ENCODE data around the gene ZNF672. TPM values are rescaled to one million over a fixed set of nuclear protein-coding genes. Genes with fewer than 3 reads are reported as not detected.
"Not testable (repeated sequence)": the region's sequence is repeated elsewhere in the genome, so short reads cannot be mapped to it uniquely, and the experiment has no call there.

ZNF672 gene
- 10 to 100 TPM; 35.8 to 37.2 TPM for total RNA-seq
- 10 to 100 TPM; 17.9 to 25.6 (median 19.6) TPM for polyA plus RNA-seq
- total RNA-seq: 30.0 to 45.0 (median 41.9) reads per million in 6 experiments

DNA sequence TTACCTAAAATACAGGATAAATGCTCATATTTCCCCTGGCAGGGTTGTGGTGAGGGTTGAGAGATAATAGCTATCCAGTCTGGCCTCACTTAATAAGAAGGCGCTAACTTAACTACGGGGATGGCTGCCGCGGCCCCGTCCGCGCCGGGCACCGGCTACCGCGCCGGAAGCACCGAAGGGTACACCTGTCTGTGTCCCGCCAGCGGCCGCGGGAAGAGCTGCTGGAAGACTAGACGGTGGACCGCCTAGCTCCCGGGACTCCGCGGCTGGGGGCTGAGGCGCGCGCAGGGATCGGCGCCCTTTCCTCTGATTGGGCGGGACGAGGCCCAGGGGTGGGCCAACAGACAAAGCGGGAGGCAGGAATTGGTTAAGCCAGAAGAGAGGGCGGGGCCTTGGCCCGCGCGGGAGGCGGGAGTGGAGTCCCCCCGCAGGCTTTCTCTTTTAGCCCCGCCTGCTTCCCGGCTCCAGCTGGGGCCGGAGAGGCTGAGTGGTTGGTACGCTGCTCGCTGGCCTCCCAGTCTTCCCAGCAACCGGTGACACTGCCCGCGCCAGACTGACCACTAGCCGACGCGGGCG is at the start of gene ZNF672:
ZNF672 (plus strand) TSS at position 444 of the 576 bp plus-strand sequence. CDS start 9,051 bp downstream, outside the sequence.
- Mint-ChIP-seq H3K4me3 (peak within 1 kb of the TSS in 2 of 10 donors; percentile 92 to 95), H3K27ac (peak within 1 kb of the TSS in 6 of 10 donors; percentile 94 to 99 (median 98)), H3K4me1 (peaks cover 12 to 32% (median 30%) of the 10 kb centered on the region in 4 donors), H3K27me3 (peaks cover 0 to 7% (median 2%) of the 10 kb centered on the region in 5 donors), H3K36me3 (peaks cover 0 to 6% (median 0%) of the 10 kb centered on the region in 3 donors), H3K9me3 (no peaks in the 10 kb centered on the region)
- ATAC-seq: peak; percentile 82 to 85
- peak; percentile 88 to 96 (median 92) for DNase-seq
- POLR2A ChIA-PET: interaction anchor here (0.9 to 5.5 kb wide), 8 partner anchors 11 to 68 kb away, joined by 3 to 141 read pairs (median 12); partner anchors contain the start of genes PGBD2, SH3BP5L and ZNF692

DNA sequence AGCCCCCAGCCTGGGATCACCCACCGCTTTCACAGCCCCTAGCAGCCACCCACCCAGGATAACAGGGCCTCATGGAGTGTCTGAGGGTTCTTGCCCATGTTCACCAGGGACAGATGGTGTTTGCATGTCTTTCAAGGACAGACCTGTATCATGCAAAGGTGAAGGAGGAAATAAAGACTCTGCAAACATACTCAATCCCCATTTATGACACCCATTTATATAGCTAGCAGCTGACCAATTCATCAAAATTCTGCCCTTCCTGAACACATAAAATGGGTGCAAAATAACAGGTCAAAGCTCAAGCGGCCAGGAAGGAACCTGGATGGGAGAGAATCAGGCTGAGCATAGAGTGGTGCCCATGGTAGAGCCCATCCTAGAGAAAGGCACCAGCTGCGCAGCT is 49.7 kb upstream of the ZNF672 start:
- Mint-ChIP-seq H3K4me1 (peaks cover 0 to 32% (median 1%) of the 10 kb centered on the region in 4 donors), H3K27ac (no peak overlapping the region), H3K27me3 (peaks cover 0 to 8% (median 5%) of the 10 kb centered on the region in 5 donors), H3K36me3 (no peaks in the 10 kb centered on the region), H3K4me3 (no peak overlapping the region), H3K9me3 (peaks cover 0 to 11% (median 3%) of the 10 kb centered on the region in 9 donors)
- POLR2A ChIA-PET: interaction anchor here (1.2 kb wide), 1 partner anchor 11 kb away, joined by 3 read pairs; no protein-coding TSS in a partner anchor
- DNase-seq: no peak
- no peak for ATAC-seq

GRCh38 chr1:248789337-248789736 is 48.7 kb upstream of the ZNF672 start:
- POLR2A ChIA-PET: interaction anchor here (1.2 kb wide), 1 partner anchor 10 kb away, joined by 3 read pairs; no protein-coding TSS in a partner anchor
- Mint-ChIP-seq H3K4me1 (peaks cover 0 to 35% (median 1%) of the 10 kb centered on the region in 4 donors), H3K9me3 (peaks cover 3 to 21% (median 9%) of the 10 kb centered on the region in 9 donors)
- not testable (repeated sequence) for H3K27me3 Mint-ChIP-seq, H3K36me3 Mint-ChIP-seq, DNase-seq, ATAC-seq, H3K27ac Mint-ChIP-seq, H3K4me3 Mint-ChIP-seq

DNA sequence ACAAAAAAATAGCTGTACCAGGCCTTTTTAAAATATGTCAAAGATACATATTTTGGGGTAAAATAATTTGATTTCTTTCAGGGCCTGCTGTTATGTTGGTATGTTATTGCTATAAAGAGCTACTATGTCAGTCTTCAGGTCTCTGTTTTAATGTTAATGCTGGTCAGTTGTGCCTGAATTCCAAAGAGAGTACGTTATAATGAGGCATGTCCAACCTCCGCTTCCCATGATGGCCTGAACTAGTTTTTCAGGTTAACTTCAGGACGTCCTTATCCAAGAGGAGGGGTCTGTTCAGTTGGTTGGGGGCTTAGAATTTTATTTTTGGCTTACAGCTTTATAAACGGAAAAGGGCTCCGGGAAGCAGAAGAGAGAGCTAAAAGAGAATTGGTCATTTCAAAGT is 47.6 kb upstream of the ZNF672 start:
- Mint-ChIP-seq H3K27me3 (peaks cover 0 to 5% (median 0%) of the 10 kb centered on the region in 5 donors), H3K4me1 (peaks cover 0 to 32% (median 1%) of the 10 kb centered on the region in 4 donors), H3K9me3 (peaks cover 3 to 31% (median 20%) of the 10 kb centered on the region in 9 donors), H3K27ac (no peak overlapping the region), H3K4me3 (no peak overlapping the region), H3K36me3 (peaks cover 0 to 14% (median 0%) of the 10 kb centered on the region in 3 donors)
- ATAC-seq (no peak), DNase-seq (no peak)
- POLR2A ChIA-PET: no interaction called here

DNA sequence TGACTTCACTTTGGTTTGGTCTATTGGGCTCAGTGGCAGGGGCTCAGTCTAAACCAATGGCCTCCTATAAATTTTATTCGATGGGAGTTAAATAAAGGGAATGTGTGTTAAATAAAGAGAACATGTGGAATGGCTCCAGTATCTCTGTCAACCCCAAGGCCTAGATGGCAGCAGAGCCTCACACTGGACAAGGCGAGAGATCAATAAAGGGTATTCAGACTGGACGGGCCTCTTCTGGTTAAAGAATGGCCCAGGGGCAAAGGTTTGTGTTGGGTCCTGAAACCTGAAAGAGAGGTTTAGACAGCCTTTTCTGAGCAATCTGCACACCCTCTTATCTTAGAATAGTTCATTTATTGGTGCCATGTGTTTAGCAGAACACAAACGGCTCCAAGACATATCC is 47.0 kb upstream of the ZNF672 start:
- POLR2A ChIA-PET: no interaction called here
- Mint-ChIP-seq H3K4me3 (no peak overlapping the region), H3K4me1 (peaks cover 0 to 27% (median 1%) of the 10 kb centered on the region in 4 donors), H3K9me3 (peaks cover 3 to 37% (median 20%) of the 10 kb centered on the region in 9 donors), H3K36me3 (peaks cover 0 to 14% (median 0%) of the 10 kb centered on the region in 3 donors), H3K27me3 (peaks cover 0 to 5% (median under 1%) of the 10 kb centered on the region in 5 donors), H3K27ac (no peak overlapping the region)
- ATAC-seq (no peak), DNase-seq (no peak)

DNA sequence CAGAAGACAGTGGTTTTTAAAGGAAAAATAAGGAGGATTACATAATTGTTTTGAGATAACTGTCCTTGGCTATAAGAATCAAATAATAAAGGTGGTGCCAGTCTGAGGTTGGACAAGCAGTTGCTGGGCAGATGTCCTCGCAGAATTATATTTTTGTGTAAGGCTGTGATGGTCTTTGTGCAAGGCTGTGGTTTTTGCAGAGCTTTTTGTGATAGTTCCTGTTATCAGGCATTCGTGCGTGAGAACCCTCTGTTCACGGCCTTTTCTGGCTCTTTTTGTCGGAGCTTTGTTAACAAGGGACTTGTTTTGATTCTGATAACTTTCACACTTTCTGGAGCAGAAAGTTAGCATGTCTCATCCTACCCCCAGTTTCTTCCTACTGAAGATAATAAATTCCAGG is 45.7 kb upstream of the ZNF672 start:
- H3K4me3 Mint-ChIP-seq: no peak overlapping the region
- H3K27ac Mint-ChIP-seq: peak overlapping the region in 2 of 10 donors; percentile 17 to 22
- H3K9me3 Mint-ChIP-seq: peaks cover 3 to 48% (median 20%) of the 10 kb centered on the region in 9 donors
- peaks cover 0 to 8% (median 3%) of the 10 kb centered on the region in 5 donors for H3K27me3 Mint-ChIP-seq
- H3K36me3 Mint-ChIP-seq: peaks cover 0 to 20% (median 0%) of the 10 kb centered on the region in 3 donors
- POLR2A ChIA-PET: no interaction called here
- H3K4me1 Mint-ChIP-seq: peaks cover 0 to 20% (median 0%) of the 10 kb centered on the region in 4 donors
- no peak for ATAC-seq
- DNase-seq: no peak

DNA sequence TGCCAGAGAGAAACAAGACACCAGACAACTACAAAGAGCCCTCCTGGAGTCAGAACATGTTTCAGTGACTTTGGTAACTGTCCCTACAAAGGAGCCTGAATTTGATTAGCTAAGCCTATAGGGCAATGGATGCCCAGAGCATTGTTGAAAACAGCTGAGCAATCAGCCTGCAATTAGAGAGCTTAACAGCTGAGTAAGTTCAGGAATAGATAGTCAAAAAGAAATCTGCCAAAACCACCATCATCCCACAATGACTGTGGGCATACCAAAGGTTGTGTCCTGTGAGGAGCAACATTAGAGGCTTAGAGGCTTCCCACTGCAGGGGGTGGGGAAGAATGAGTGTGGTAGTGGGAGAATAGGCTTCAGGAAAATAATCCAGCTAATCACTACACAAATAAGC is 44.4 kb upstream of the ZNF672 start:
- H3K36me3 Mint-ChIP-seq: peaks cover 0 to 20% (median 0%) of the 10 kb centered on the region in 3 donors
- POLR2A ChIA-PET: no interaction called here
- H3K4me1 Mint-ChIP-seq: peaks cover 0 to 20% (median 0%) of the 10 kb centered on the region in 4 donors
- peaks cover 2 to 18% (median 7%) of the 10 kb centered on the region in 5 donors for H3K27me3 Mint-ChIP-seq
- DNase-seq: no peak
- H3K9me3 Mint-ChIP-seq: peaks cover 3 to 48% (median 20%) of the 10 kb centered on the region in 9 donors
- H3K27ac Mint-ChIP-seq: no peak overlapping the region
- no peak for ATAC-seq
- H3K4me3 Mint-ChIP-seq: no peak overlapping the region

DNA sequence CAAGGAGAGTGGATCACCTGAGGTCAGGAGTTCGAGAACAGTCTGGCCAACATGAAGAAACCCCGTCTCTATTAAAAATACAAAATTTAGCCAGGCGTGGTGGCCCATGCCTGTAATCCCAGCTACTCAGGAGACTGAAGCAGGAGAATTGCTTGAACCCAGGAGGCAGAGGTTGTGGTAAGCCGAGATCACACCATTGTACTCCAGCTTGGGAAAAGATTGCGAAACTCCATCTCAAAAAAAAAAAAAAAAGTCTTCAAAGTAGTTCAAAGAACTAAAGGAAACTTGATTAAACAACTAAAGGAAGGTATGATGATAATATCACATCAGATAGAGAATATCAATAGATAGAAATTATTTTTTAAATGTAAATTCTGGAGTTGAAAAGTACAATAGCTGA is 43.4 kb upstream of the ZNF672 start:
- peaks cover 3 to 48% (median 20%) of the 10 kb centered on the region in 9 donors for H3K9me3 Mint-ChIP-seq
- H3K27ac Mint-ChIP-seq, H3K4me3 Mint-ChIP-seq, DNase-seq, ATAC-seq, POLR2A ChIA-PET: not testable (repeated sequence)
- H3K36me3 Mint-ChIP-seq: peaks cover 0 to 20% (median 0%) of the 10 kb centered on the region in 3 donors
- peaks cover 3 to 26% (median 7%) of the 10 kb centered on the region in 5 donors for H3K27me3 Mint-ChIP-seq
- H3K4me1 Mint-ChIP-seq: peaks cover 0 to 20% (median 0%) of the 10 kb centered on the region in 4 donors

DNA sequence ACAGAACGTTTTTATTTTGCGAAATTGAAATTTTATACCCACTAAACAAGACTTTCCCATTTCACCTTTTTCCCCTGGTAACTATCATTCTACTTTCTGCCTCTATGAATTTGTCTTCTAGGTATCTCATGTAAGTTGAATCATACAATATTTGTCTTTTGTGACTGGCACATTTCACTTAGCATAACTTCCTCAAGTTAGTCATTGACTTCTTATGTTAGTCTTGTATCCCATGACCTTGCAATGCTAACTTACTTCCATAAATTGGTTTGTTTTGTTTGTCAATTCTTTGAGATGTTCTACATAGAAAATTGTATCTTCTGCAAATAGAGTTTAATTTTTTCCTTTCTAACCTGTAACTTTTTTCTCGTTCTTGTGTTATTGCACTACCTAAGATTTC is 39.2 kb upstream of the ZNF672 start:
- peaks cover 0 to 17% (median 0%) of the 10 kb centered on the region in 3 donors for H3K36me3 Mint-ChIP-seq
- no peak overlapping the region for H3K27ac Mint-ChIP-seq
- no peak for ATAC-seq
- H3K27me3 Mint-ChIP-seq: peaks cover 11 to 52% (median 18%) of the 10 kb centered on the region in 5 donors
- DNase-seq: no peak
- H3K4me3 Mint-ChIP-seq: no peak overlapping the region
- H3K4me1 Mint-ChIP-seq: peaks cover 0 to 10% (median 0%) of the 10 kb centered on the region in 4 donors
- POLR2A ChIA-PET: interaction anchor here (1.2 kb wide), 1 partner anchor 10 kb away, joined by 3 read pairs; no protein-coding TSS in a partner anchor
- peaks cover 0 to 32% (median 17%) of the 10 kb centered on the region in 9 donors for H3K9me3 Mint-ChIP-seq

GRCh38 chr1:248800459-248800858 is 37.6 kb upstream of the ZNF672 start:
- Mint-ChIP-seq H3K27me3 (peaks cover 11 to 56% (median 20%) of the 10 kb centered on the region in 5 donors), H3K9me3 (peaks cover 0 to 17% (median 6%) of the 10 kb centered on the region in 9 donors), H3K4me1 (peaks cover 5 to 20% (median 11%) of the 10 kb centered on the region in 4 donors), H3K4me3 (no peak overlapping the region), H3K36me3 (peaks cover 0 to 6% (median 0%) of the 10 kb centered on the region in 3 donors), H3K27ac (no peak overlapping the region)
- ATAC-seq (no peak), DNase-seq (no peak)
- POLR2A ChIA-PET: no interaction called here

- H3K36me3 Mint-ChIP-seq: no peaks in the 10 kb centered on the region
- no peaks in the 10 kb centered on the region for H3K9me3 Mint-ChIP-seq
- H3K27me3 Mint-ChIP-seq: peaks cover 8 to 49% (median 17%) of the 10 kb centered on the region in 5 donors
- no peak overlapping the region for H3K27ac Mint-ChIP-seq
- no peak overlapping the region for H3K4me3 Mint-ChIP-seq
- DNase-seq (no peak), ATAC-seq (no peak)
- peaks cover 8 to 38% (median 18%) of the 10 kb centered on the region in 4 donors for H3K4me1 Mint-ChIP-seq
- POLR2A ChIA-PET: no interaction called here
Observed at GRCh38 chr1:248802454-248802853, 35.6 kb upstream of the ZNF672 start.

GRCh38 chr1:248803501-248803900 is 34.5 kb upstream of the ZNF672 start:
- H3K36me3 Mint-ChIP-seq, H3K4me3 Mint-ChIP-seq, H3K9me3 Mint-ChIP-seq, POLR2A ChIA-PET, DNase-seq, ATAC-seq: not testable (repeated sequence)
- Mint-ChIP-seq H3K4me1 (peaks cover 8 to 38% (median 18%) of the 10 kb centered on the region in 4 donors), H3K27ac (peak overlapping the region in 1 of 10 donors; percentile 26), H3K27me3 (peaks cover 5 to 39% (median 17%) of the 10 kb centered on the region in 5 donors)
